NCI-H510A treated with DMSO at 0.1 percent for 48 hours (cell line): ENCODE measurements around the gene RRAS.

ENCODE experiments used
- DNase-seq: peaks from one replicate; lab custom pipeline; 2025; lab: John Stamatoyannopoulos, UW

Gene RRAS

DNA sequence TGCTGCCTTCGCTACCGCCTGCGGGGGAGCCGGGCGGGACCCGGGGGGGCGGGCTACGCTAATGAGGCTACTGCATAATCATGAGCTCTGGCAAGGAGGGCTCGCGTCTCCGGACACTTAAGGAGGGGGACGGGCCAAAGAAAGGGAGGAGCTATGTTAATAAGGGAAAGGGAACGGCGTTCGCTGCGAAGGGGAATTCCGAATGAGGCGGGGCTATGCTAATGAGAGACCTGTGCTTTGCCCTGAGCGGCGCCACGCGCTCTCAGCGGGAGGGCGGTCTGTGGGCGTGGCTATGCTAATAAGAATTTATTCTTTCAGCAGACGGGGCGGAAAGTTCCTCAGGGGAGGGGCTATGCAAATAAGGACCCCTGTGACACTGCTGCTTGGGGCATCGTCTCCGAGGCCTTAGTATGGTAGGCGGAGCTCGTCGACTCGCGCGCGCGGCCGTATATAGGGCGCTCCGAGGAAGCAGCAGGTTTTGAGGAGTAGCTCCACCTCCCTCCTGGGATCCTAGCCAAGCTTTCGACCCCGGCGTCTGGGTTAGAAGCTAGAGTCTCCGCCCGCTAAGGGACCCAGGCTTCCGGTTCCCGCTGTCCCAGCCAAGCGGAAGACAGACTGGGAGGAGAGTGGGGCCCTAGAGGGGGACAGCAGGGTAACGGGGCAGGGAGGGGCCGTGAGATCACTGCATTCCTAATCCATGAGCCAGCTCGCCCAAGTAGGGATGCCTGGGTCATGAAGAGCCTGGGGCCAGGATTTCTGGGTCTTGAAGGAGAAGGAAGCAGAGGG lies at the start of gene RRAS:
Gene RRAS (minus strand): TSS at position 31 of the 786 bp plus-strand sequence. CDS start 45 bp downstream, outside the sequence.
- DNase-seq, result peak; percentile 100

DNA sequence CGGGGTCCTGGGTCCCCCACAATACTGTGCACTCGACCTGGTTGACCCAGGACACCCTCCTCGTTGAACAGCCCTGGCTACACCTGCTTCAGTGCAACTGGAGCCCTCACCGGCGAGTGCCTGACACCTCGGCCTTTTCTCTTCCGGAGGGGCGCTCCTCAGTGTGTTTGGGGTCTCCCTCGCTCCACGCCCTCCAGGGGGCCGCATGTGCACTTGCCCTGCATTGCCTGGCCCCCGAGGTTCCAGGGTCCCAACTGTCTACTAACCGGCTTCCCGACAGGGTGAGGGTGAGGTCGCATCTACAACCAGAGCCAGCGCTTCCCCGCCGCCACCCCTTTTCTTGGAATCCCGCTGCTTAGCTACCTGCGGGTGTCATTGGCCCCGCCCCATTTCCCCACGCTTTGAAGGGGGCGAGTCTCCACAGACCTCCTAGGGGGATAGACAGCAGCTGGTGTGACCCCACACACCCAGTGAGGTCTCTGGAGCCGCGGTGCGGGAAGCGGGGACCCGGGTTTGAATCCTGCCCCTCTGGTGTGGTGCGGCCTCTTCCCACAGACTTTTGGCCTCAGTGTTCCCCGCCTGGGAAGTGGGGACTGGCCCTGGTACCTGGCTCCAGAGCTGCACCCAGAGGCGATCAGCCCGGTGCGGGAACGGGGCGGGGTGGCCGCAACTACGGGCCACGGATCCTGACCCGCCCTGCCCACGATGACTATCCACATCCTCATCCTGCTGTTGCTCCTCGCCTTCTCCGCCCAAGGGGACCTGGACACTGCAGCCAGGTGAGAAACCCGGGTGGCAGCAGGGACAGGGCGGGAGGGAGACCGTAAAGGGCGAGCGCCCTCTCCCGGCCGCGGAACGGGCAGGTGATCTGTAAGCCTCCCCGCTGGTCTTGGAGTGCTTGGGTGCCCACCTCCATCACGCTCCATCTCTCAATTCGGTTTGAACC lies 49.5 kb upstream of the RRAS start, which contains the start of gene ADM5:
Gene ADM5 (plus strand): TSS at position 462 of the 946 bp plus-strand sequence. CDS start 244 bp downstream, at position 706.
- DNase-seq, result peak; percentile 82

DNA sequence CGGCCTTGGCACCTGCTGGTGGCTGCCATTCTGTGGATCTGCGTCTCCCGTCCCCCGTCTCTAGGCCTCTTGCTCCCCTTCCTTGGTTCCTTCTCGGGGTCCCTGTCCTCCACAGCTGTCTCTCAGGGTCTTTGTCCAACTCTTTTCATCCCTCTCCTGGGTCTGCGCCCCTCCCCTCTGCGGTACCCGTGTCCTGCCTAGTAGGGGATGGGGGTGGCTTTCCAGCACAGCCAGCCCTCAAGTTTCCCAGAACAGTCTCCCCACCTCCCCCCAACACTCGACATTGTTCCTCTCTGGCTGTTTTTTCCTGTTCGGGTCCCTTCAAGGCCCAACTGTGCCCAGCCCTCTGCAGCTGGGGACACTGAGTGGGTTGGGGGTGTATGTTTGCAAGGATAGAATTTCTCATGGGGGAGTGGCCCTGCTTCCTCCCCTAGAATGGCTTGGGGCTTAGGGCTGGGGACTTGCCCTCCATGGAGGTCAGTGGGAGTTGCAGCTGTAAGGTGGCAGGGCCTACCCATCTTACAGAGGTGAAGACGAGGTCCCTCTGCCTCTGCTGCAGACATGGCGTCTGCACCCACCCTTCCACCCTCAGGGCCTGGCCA lies 48.7 kb upstream of the RRAS start:
- no peak for DNase-seq

DNA sequence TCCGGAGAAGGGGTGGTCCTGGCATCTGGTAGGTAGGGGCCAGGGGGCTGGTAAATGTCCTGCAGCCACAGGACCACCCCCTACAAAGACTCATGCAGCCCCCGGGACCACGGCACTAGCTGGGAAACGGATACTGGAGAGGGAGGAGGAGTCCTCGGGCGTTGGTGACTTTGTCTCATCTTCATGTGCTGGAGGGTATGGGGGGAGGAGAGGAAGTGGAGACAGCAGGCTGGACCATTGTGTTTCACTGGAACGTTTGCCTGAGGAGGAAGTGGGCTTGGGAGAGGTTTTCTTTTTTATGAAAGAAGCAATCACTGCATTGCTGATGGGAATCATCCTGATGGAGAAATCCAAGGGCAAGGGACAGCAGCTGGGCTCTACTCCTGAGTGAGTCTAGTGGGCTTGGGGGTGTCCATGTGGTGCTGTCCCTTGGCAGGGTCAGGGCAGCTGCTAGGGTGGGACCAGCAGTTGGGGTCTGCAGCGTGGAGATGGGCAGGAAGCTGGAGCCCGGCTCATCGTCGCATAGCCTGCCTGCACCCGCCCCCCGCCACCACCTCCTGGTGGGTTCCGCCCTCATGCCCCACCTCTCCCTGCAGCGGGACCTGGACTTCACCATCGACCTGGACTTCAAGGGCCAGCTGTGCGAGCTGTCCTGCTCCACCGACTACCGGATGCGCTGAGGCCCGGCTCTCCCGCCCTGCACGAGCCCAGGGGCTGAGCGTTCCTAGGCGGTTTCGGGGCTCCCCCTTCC lies 47.8 kb upstream of the RRAS start:
- DNase-seq, result no peak

DNA sequence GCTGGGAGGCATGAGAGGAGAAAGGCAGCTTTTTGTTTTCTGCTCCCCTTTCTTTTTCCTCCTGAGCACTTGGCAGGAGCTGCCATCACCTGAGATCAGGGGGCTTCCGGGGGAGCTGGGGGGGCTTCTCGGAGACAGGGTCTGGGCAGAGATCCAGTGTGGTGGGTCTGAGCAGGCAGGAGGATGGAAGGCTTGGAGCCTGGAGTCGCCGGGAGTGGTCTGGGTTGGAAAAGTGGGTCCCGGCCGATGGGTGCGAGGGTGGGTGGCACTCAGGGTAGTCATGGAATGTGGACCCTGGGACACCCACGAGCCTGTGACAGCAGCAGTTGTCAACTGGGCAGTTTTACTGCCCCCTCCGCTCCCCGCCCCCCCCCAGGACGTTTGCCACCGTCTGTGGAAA lies 47.2 kb upstream of the RRAS start:
- DNase-seq, result no peak

DNA sequence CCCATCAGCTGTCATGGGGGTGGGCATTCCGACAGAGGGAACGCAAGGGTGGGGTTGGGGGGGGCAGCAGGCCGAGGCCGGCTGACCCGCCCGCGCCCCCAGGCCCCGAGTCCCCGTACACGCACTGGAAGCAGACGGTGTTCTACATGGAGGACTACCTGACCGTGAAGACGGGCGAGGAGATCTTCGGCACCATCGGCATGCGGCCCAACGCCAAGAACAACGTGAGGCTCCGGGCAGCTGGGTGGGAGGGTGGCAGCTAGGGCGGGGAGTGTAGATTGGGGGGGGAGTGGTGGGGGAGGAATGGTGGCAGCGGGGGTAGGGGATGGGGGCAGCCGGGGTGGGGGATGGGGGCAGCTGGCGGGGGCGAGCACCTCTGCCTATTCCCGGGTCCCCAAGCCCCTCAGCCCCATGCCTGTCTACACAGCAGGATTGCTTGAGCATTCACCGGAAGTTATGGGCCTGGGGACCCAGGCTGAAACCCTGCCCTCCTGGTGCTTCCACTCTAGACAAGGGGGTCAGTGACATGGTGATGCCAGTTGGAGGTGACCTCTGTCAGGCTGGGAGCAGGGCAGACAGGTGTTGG lies 46.7 kb upstream of the RRAS start:
- no peak for DNase-seq

DNA sequence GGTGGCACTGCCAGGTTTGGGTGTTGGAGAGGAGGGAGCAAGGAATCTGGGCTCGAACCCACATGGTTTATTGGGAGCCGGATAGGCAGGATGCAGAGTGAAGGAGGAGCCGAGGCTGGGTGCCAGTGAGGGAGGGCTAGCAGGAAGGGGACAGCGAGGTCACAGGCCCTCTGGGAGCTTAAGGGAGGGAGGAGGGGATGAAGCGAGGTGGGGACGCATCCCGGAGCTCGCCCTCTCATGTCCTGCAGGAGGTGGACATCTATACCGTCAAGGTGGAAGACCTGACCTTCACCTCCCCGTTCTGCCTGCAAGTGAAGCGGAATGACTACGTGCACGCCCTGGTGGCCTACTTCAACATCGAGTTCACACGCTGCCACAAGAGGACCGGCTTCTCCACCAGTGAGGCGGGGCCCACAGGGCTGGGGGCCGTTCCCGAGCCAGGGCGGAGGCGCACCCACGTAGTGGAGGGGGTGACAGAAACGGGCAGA lies 45.9 kb upstream of the RRAS start:
- no peak for DNase-seq

DNA sequence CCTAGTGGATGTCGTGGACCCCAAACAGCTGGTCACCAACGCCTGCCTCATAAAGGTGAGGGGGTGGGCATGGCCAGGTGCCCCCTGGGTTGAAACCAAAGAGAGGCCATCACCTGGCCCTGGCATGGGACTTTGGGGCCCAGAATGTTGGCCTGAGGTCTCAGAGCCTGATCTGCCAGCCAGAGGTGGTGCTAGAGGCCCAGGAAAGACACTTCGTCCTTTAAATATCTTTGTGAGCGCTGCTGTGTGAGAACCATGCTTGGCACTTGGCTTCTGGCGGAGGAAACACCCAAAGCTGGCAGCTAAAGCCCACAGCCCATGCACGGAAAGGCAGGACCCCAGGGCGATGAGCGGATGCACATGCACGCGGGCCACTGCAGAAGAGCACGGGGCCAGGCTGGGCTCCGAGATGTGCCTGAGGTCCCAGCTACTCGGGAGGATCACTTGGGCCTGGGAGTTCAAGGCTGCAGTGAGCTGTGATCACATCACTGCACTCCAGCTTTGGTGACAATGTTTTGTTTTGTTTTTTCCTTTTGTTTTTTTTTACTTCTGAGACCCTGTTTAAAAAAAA lies 45.1 kb upstream of the RRAS start:
- no peak for DNase-seq

DNA sequence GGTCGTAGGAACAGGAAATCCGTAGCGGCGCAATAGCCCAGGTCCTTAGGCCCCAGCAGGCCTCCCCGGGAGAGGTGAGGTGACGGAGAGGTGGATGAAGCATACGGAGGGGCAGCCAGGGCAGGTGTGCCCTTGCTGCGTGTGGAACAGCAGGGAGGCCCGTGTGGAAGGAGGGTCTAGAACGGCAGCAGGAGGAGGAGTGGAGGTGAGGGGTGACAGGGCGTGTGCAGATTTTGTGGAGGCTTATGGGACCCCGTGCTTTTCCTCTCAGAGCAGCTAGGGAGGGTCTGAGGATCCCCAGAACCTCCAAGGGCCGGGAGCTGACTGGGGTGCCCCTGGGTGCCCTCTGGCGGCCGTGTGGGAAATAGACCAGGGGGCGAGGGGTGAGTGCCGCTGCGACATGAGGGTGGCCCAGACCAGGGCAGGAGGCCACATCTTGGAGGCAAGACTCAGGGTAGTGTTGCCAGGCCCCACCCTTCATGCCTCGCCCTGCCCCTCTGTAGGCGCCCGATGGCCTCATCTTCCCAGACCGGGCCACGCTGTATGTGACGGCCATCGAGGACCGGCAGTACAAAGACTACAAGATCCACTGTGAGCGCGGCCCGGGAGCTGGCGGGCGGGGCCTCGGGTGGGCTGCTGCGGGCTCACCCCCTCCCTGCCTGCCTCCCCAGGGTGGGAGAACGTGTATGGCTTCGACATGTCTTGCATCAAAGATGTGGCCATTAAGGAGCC lies 44.5 kb upstream of the RRAS start:
- no peak for DNase-seq

DNA sequence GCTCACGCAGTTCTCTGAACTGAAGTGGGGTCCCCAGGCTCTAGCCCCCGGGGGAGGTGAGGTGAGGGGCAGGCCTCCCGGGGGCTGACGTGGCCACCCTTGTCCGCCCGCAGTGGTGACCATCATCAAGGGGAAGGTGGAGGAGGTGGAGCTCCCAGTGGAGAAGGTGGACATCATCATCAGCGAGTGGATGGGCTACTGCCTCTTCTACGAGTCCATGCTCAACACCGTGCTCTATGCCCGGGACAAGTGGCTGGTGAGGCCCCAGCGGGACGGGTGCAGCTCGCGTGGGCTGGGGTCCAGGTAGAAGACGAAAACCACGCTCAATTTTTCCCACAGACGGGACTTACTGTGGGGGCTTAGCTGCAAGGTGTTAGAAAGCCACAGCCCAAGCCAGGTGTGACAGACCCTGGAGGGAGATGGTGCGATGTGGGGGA lies 43.9 kb upstream of the RRAS start:
- DNase-seq, result no peak

DNA sequence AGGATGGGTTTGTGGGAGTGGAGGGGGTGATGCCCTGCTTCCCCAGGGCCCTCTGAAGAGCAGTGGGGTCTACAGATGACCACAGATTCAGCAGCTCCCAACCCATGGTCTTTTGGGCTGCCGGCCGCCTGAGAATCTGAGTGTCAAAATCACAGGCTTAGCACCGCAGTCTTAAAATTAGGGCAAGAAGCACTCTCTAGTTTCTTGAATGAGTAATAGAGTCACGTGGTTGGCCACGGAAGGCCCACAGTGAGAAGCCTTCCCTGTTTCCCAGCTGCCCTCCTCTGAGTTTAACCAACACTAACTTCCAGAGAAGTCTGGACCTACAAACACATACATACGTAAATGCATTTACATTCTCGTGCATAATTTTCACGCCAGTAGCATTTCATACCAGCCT lies 42.3 kb upstream of the RRAS start:
- DNase-seq, result no peak

DNA sequence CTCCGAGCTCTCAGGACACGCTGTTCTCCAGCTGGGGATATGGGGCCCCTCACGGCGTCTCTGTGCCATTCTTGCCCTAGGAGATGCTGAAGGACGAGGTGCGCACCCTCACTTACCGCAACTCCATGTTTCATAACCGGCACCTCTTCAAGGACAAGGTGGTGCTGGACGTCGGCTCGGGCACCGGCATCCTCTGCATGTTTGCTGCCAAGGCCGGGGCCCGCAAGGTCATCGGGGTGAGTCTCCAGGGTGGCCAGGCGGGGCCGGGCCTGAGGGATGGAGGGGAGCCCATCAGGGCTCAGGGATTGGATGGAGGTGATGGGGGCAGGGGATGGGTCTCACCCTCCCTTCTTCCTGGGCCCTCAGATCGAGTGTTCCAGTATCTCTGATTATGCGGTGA lies 41.9 kb upstream of the RRAS start:
- DNase-seq, result no peak

DNA sequence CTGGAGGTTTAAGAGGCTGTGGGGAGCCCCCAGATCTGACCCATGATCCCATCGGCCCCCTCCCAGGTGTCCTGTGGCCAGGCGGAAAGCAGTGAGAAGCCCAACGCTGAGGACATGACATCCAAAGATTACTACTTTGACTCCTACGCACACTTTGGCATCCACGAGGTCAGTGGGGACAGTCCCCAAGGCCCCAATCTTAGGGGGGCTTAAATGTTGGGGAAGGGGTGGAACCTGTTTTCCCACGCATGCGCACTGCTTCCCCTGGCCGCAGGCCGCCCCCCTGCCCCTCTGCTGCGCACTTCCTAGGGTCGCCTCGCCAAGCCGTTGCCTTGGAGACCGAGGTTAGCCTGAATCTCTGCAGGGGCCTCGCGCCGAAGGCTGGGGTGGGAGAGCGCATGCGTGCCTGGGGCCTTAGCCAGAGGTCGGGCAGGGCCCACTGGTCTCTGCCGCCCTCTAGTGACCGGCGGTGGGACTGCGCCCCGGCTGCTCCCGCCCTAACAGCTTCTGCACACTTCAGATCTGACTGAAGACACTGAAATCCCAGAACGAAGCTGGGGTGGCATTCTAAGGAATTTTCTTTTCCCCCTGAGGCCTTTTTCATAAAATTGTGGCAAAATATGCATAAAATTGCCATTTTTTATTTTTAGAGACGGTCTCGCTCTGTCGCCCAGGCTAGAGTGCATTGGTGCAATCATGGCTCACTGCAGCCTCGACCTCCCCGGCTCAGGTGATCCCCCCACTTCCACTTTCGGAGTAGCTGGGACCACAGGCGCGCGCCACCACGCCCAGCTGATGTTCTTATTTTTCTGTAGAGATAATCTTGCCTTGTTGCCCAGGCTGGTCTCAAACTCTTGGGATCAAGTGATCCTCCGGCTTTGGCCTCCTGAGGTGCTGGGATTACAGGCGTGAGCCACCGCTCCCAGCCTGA lies 40.7 kb upstream of the RRAS start:
- peak; percentile 95 for DNase-seq

DNA sequence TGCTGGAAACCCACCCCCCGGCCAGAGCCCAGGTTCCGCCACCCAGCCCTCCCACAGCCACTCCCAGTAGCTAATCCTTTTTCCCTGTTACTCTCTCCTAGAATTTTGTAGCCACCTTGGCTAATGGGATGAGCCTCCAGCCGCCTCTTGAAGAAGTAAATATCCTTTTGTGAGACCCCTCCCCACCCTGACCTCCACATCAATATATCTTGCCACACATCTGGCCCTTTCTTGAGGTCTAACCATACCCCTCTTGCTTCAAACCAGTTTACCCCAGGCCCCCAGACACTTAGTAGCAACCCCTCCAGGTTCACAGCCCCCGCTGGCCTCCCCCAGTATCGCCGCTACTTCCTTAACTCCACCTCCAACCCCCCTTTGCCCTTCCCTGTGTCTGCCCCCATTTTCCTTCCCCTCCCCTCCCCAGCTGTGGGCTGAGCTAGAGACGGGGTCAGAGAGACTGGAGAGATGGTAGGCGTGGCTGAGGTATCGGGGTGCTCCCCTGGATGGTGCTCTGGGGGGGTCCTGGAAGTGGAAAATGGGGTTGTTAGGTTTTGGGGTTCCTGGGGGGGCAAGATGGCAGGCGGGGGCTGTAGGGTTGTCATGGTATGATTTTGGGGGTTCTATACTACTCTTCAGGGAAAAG lies 39.9 kb upstream of the RRAS start:
- DNase-seq, result no peak

DNA sequence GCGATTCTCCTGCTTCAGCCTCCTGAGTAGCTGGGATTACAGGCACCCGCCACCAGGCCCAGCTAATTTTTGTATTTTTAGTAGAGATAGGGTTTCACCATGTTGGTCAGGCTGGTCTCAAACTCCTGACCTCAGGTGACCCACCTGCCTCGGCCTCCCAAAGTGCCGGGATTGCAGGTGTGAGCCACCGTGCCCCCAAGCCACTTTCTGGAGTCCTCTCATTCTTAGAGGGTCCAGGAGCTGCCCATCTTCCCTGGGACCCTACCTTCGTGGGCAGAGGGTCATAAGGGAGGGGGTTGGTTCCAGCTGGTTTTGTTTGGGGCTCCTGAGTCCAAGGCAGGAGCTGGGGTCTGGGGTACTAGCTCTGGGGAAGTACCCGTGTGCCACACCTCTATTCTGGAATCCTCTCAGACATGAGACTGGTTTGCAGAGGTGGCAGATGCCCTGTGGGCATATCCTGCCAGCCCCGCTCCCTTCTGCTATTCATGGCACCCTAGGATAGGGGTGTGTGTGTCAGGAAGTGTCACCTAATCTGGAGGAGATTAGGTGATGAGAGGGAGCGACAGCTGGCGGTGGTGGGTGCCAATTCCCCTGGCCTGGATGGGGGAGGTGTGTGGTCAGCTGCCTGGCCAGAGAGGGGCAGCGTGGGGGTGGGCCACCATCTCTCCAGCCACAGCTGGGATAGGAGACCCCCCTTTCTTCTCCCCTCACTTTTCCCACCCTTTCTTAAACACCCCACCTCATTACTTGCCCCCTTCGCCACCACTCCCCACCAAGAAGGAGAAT lies 39.2 kb upstream of the RRAS start:
- DNase-seq, result no peak

DNA sequence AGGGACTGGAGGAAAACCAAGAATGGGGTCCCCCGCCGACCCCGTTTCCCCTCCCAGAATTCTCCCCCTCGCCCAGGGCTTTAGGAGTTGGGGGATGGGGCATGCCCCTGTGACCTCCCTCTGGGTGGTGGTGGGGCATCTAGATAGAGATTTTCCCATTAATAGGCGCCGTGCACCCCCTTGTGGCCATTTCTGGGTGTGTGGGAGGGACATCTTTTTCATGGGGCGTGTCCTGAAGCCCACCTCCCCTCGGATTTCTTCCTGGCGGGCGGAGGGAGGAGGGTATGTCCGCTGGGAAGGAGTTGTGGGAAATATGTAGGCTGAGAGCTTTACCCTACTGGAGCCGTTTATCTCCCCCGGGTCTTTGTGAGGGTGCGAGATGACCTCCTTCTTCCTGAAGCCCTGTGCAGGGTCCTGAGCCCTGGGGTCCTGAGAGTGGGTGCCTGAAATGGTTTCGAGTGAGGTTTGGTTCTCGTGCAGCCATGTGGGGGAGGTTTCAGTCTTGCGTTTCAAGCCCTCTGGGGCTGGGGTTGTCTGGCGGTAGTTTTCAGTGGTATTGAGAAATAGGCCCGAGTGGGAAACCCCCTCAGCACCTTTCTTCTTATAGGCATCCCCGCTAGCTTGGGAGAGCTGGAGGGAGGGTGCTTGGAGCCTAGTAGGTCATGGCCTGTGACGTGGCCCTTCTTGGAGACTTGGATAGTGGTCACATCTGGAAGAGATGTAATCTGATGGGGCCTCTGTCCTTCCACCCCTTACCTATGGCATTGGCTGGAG lies 38.1 kb upstream of the RRAS start:
- DNase-seq, result peak; percentile 47
